ENCODE data around the gene ZMYND8. TPM values are rescaled to one million over a fixed set of nuclear protein-coding genes. Genes with fewer than 3 reads are reported as not detected.

ZMYND8 gene
- total RNA-seq, 1 experiment from 2014 or later, result 11.6 TPM

GRCh38 chr20:47350691-47351545 is 5.6 kb downstream of the ZMYND8 start:
- Histone ChIP-seq H3K4me3 (ENCODE audit: low read length) (peak overlapping the region; percentile 53; the same call in 1 of the 2 replicates), H3K9ac (ENCODE audit: low read length) (no peak overlapping the region; the same call in 1 of the 2 replicates), H3K9me3 (ENCODE audit: low read length) (no peaks in the 10 kb centered on the region), H4K20me1 (ENCODE audit: low read length) (no peaks in the 10 kb centered on the region), H3K36me3 (ENCODE audit: low read depth, low read length) (no peaks in the 10 kb centered on the region), H3F3A (ENCODE audit: low read length, unreplicated experiment) (no peaks in the 10 kb centered on the region), H3K4me2 (ENCODE audit: low read length) (peak overlapping the region; percentile 79), H3K27ac (ENCODE audit: low read length) (no peak overlapping the region), H3K4me1 (ENCODE audit: insufficient read depth, low read length) (peaks cover 53% of the 10 kb centered on the region), H3K9me2 (replicated peaks; ENCODE audit: low read length) (no peaks in the 10 kb centered on the region), H3K27me3 (ENCODE audit: low read length) (no peaks in the 10 kb centered on the region), H2AFZ (ENCODE audit: low read length) (peak overlapping the region; percentile 59), H3K79me2 (ENCODE audit: low read length) (peaks cover 79% of the 10 kb centered on the region)
- ChIA-PET POLR2A (ENCODE audit: unreplicated experiment) (no interaction called here), CTCF (interaction anchor here (2.1 kb wide), 1 partner anchor 33 kb away, joined by 7 read pairs; no protein-coding TSS in a partner anchor)
- DNase-seq (no peak), ATAC-seq (no peak)
- TF ChIP-seq EZH2 (IDR thresholded peaks at IDR 0.05; ENCODE audit: low read length, unreplicated experiment), result no peak
- no peak for TF ChIP-seq CTCF (conservative IDR thresholded peaks at IDR 0.05; ENCODE audit: low read depth, low read length)
- no peak for TF ChIP-seq EZH2phosphoT487 (IDR thresholded peaks at IDR 0.05; ENCODE audit: borderline replicate concordance, low read length)
- intact Hi-C loops (cut with micrococcal nuclease), result no loop called here
- BruUV-seq (replicated peaks), result no TSS peak

DNA sequence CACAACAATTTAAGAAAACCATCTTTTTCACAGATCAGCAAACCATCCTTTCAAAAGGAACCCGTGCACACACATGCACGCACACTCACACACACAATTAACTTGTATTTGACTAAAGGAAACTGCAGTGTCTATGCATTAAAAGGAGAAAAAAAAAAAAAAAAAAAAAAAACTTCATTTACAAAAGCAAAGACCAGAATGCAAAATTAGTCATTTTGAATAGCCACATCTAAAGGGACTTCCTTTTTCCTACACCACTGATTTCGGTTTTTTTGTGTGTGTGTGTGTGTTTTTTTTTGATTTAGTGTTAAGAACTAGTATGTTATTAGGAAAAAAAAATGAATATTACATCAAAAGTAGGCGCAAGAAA is 6.3 kb downstream of the ZMYND8 start:
- no TSS peak for BruUV-seq (replicated peaks)
- no peak for ATAC-seq
- H3K27ac ChIP-seq (ENCODE audit: low read length), result no peak overlapping the region
- TF ChIP-seq EZH2 (IDR thresholded peaks at IDR 0.05; ENCODE audit: low read length, unreplicated experiment) (no peak), EZH2phosphoT487 (IDR thresholded peaks at IDR 0.05; ENCODE audit: borderline replicate concordance, low read length) (no peak), CTCF (conservative IDR thresholded peaks at IDR 0.05; ENCODE audit: low read depth, low read length) (no peak)
- no peak overlapping the region for H2AFZ ChIP-seq (ENCODE audit: low read length)
- H3K79me2 ChIP-seq (ENCODE audit: low read length), result peaks cover 72% of the 10 kb centered on the region
- peaks cover 46% of the 10 kb centered on the region for H3K4me1 ChIP-seq (ENCODE audit: insufficient read depth, low read length)
- no peaks in the 10 kb centered on the region for H3K9me3 ChIP-seq (ENCODE audit: low read length)
- H3F3A ChIP-seq (ENCODE audit: low read length, unreplicated experiment), result no peaks in the 10 kb centered on the region
- no peaks in the 10 kb centered on the region for H3K9me2 ChIP-seq (replicated peaks; ENCODE audit: low read length)
- DNase-seq, result no peak
- no peaks in the 10 kb centered on the region for H3K27me3 ChIP-seq (ENCODE audit: low read length)
- ChIA-PET POLR2A (ENCODE audit: unreplicated experiment) (no interaction called here), CTCF (no interaction called here)
- H3K4me3 ChIP-seq (ENCODE audit: low read length), result no peak overlapping the region
- no peak overlapping the region for H3K4me2 ChIP-seq (ENCODE audit: low read length)
- intact Hi-C loops (cut with micrococcal nuclease), result no loop called here
- H3K36me3 ChIP-seq (ENCODE audit: low read depth, low read length), result no peaks in the 10 kb centered on the region
- H3K9ac ChIP-seq (ENCODE audit: low read length), result no peak overlapping the region
- H4K20me1 ChIP-seq (ENCODE audit: low read length), result no peaks in the 10 kb centered on the region
